H1 (cell line): ENCODE data around the gene DOCK6. TPM values are rescaled to one million over a fixed set of nuclear protein-coding genes. Genes with fewer than 3 reads are reported as not detected.

Experiments used
- CTCF ChIA-PET: fragments of 300-600 bp; sonication (Branson Sonifier 250); formaldehyde crosslinking; loops from one replicate; lab custom pipeline; 2021; ENCODE audit not compliant: partially characterized antibody; lab: Charles Lee
- POLR2A ChIA-PET: fragments of 300-600 bp; sonication (Branson Sonifier 250); formaldehyde crosslinking; loops from one replicate; lab custom pipeline; 2021; ENCODE audit warnings: inconsistent platforms; ENCODE audit not compliant: partially characterized antibody; lab: Charles Lee
- DNase-seq, 2 experiments: peaks; one replicate each; pipeline versions ENCODE4 v3.0.0 to v3.0.0-alpha.2; 2010 to 2022; ENCODE audit warnings: low spot score in 2 of 2, low read depth in 1 of 2, mixed read lengths in 1 of 2
- FAIRE-seq: peaks from 2 replicates; lab custom pipeline; 2011; peaks lifted over from hg19 to GRCh38; lab: Jason Lieb, UNC
- H2AFZ ChIP-seq: 2 replicates; pipeline ENCODE4 v1.8.1; 2012; ENCODE audit warnings: low read length, inconsistent platforms
- H2AK5ac ChIP-seq: 2 replicates; pipeline ENCODE4 v1.6.1; 2013; ENCODE audit warnings: low read depth, low read length
- H2BK120ac ChIP-seq: replicated peaks from 2 replicates; pipeline ENCODE3; 2013; ENCODE audit warnings: low read depth, low read length, inconsistent platforms
- H2BK12ac ChIP-seq: 2 replicates; pipeline ENCODE4 v1.6.1; 2013; ENCODE audit warnings: low read depth, low read length
- H2BK15ac ChIP-seq: 2 replicates; pipeline ENCODE4 v1.6.1; 2013; ENCODE audit warnings: low read length
- H2BK20ac ChIP-seq: 2 replicates; pipeline ENCODE4 v1.6.1; 2013; ENCODE audit warnings: low read length
- H2BK5ac ChIP-seq: 2 replicates; pipeline ENCODE4 v1.6.1; 2013; ENCODE audit warnings: low read depth, low read length
- H3K14ac ChIP-seq: 2 replicates; pipeline ENCODE4 v1.6.1; 2013; ENCODE audit warnings: inconsistent platforms; ENCODE audit not compliant: insufficient read length
- H3K18ac ChIP-seq: 2 replicates; pipeline ENCODE4 v1.6.1; 2013; ENCODE audit warnings: low read length; ENCODE audit errors: extremely low read depth
- H3K23ac ChIP-seq: 2 replicates; pipeline ENCODE4 v1.6.1; 2013; ENCODE audit warnings: inconsistent platforms; ENCODE audit not compliant: insufficient read length
- H3K23me2 ChIP-seq: 2 replicates; pipeline ENCODE4 v1.6.1; 2013; ENCODE audit warnings: low read depth, low read length
- H3K27ac ChIP-seq: 2 replicates; pipeline ENCODE4 v1.6.1; 2011; ENCODE audit warnings: low read depth, low read length, inconsistent platforms
- H3K27me3 ChIP-seq, 4 experiments: replicated peaks in 1 of 4; 1 replicate in 1 of 4; 2 replicates in 3 of 4; pipeline versions ENCODE4 v1.6.1 to v1.8.1; 2011 to 2013; ENCODE audit warnings: low read length in 3 of 4, mild to moderate bottlenecking in 3 of 4, inconsistent platforms in 2 of 4, mixed read lengths in 2 of 4, moderate library complexity in 1 of 4; ENCODE audit not compliant: control insufficient read depth in 3 of 4, insufficient read depth in 3 of 4; ENCODE audit errors: extremely low read depth in 1 of 4
- H3K36me3 ChIP-seq, 4 experiments: 2 replicates each; pipeline versions ENCODE4 v1.6.1 to v1.8.1; 2011 to 2013; ENCODE audit warnings: mild to moderate bottlenecking in 4 of 4, low read length in 3 of 4, moderate library complexity in 2 of 4, control low read depth in 1 of 4, inconsistent platforms in 1 of 4; ENCODE audit not compliant: insufficient read depth in 4 of 4, control insufficient read depth in 2 of 4
- H3K4ac ChIP-seq: replicated peaks from 2 replicates; pipeline ENCODE3; 2013; ENCODE audit warnings: low read length, low read depth, mixed read lengths, inconsistent platforms; ENCODE audit not compliant: insufficient read length
- H3K4me1 ChIP-seq, 4 experiments: replicated peaks in 1 of 4; 1 replicate in 1 of 4; 2 replicates in 3 of 4; pipeline versions ENCODE4 v1.6.1 to v1.8.1; 2011 to 2013; ENCODE audit warnings: low read length in 3 of 4, inconsistent platforms in 2 of 4, mixed read lengths in 1 of 4; ENCODE audit not compliant: insufficient read depth in 4 of 4, control insufficient read depth in 3 of 4
- H3K4me2 ChIP-seq, 2 experiments: 2 replicates each; pipeline versions ENCODE4 v1.6.1 to v1.8.1; 2011 to 2013; ENCODE audit warnings: low read depth in 2 of 2, low read length in 2 of 2, control low read depth in 1 of 2, inconsistent platforms in 1 of 2, mild to moderate bottlenecking in 1 of 2; ENCODE audit not compliant: insufficient read depth in 1 of 2
- H3K4me3 ChIP-seq, 4 experiments: fragments of 200-600, 300-600 bp in 1 of 4; sonication (generic), shearing (Covaris generic), sonication (Bioruptor Twin) in 1 of 4; 2 replicates each; pipeline versions ENCODE4 v1.5.1 to v1.8.1; 2011 to 2016; ENCODE audit warnings: low read length in 4 of 4, low read depth in 3 of 4, control low read depth in 2 of 4, inconsistent platforms in 2 of 4, mild to moderate bottlenecking in 2 of 4, mixed read lengths in 1 of 4, moderate library complexity in 1 of 4; ENCODE audit not compliant: insufficient read depth in 2 of 4; ENCODE audit errors: extremely low read depth in 1 of 4
- H3K56ac ChIP-seq: replicated peaks from 2 replicates; pipeline ENCODE3; 2013; ENCODE audit warnings: low read depth, mild to moderate bottlenecking, mixed read lengths, low read length, inconsistent platforms; ENCODE audit not compliant: insufficient read length
- H3K79me1 ChIP-seq: 2 replicates; pipeline ENCODE4 v1.6.1; 2013; ENCODE audit warnings: low read depth, low read length, control low read depth
- H3K79me2 ChIP-seq, 2 experiments: 2 replicates each; pipeline versions ENCODE4 v1.6.1 to v1.8.1; 2012 to 2013; ENCODE audit warnings: low read length in 2 of 2, mild to moderate bottlenecking in 2 of 2, inconsistent platforms in 1 of 2; ENCODE audit not compliant: insufficient read depth in 2 of 2, control insufficient read depth in 1 of 2
- H3K9ac ChIP-seq, 4 experiments: replicated peaks in 1 of 4; 1 replicate in 1 of 4; 2 replicates in 3 of 4; pipeline versions ENCODE4 v1.6.1 to v1.8.1; 2011 to 2013; ENCODE audit warnings: low read depth in 3 of 4, low read length in 3 of 4, control low read depth in 2 of 4, mild to moderate bottlenecking in 2 of 4, moderate library complexity in 2 of 4, inconsistent platforms in 1 of 4; ENCODE audit errors: extremely low read depth in 1 of 4
- H3K9me3 ChIP-seq, 2 experiments: 2 replicates each; pipeline versions ENCODE4 v1.6.1 to v1.8.1; 2012 to 2013; ENCODE audit warnings: mild to moderate bottlenecking in 2 of 2, moderate library complexity in 2 of 2, control low read depth in 1 of 2, inconsistent platforms in 1 of 2, low read depth in 1 of 2, low read length in 1 of 2, mixed read lengths in 1 of 2; ENCODE audit not compliant: insufficient read depth in 2 of 2
- H4K20me1 ChIP-seq, 2 experiments: replicated peaks in 1 of 2; 2 replicates each; pipeline versions ENCODE3 to v1.8.1; 2011 to 2013; ENCODE audit warnings: inconsistent platforms in 2 of 2, low read length in 2 of 2, mild to moderate bottlenecking in 1 of 2; ENCODE audit not compliant: insufficient read depth in 2 of 2, control insufficient read depth in 1 of 2
- H4K5ac ChIP-seq: 2 replicates; pipeline ENCODE4 v1.6.1; 2013; ENCODE audit warnings: low read length, low read depth, mixed read lengths, inconsistent platforms; ENCODE audit not compliant: insufficient read length
- H4K8ac ChIP-seq: 2 replicates; pipeline ENCODE4 v1.8.0; 2013; ENCODE audit warnings: mild to moderate bottlenecking, moderate library complexity, low read length, inconsistent platforms; ENCODE audit not compliant: insufficient read depth; ENCODE audit errors: extremely low read depth
- H4K91ac ChIP-seq: replicated peaks from 2 replicates; pipeline ENCODE3; 2013; ENCODE audit warnings: low read length, mixed read lengths, inconsistent platforms; ENCODE audit not compliant: insufficient read length
- EGR1 ChIP-seq: IDR thresholded peaks from 2 replicates; pipeline ENCODE4 v1.6.1; 2011; ENCODE audit warnings: low read depth, low read length, borderline replicate concordance
- HDAC6 ChIP-seq: IDR thresholded peaks from one replicate; pipeline ENCODE4 v1.7.1; 2012; ENCODE audit warnings: low read depth, mild to moderate bottlenecking, inconsistent platforms, low read length, moderate library complexity
- NANOG ChIP-seq: IDR thresholded peaks from 2 replicates; pipeline ENCODE4 v1.6.1; 2011; ENCODE audit warnings: low read length, low read depth, mild to moderate bottlenecking, inconsistent platforms; ENCODE audit not compliant: insufficient read depth, poor library complexity, severe bottlenecking
- RXRA ChIP-seq: IDR thresholded peaks from 2 replicates; pipeline ENCODE4 v1.6.1; 2011; ENCODE audit warnings: low read depth, mild to moderate bottlenecking, low read length, moderate library complexity; ENCODE audit not compliant: insufficient read depth
- YY1 ChIP-seq: IDR thresholded peaks from 2 replicates; pipeline ENCODE4 v1.6.1; 2011; ENCODE audit warnings: low read depth, mild to moderate bottlenecking, low read length
- WGBS, 2 experiments: shearing (Covaris generic) in 1 of 2; methylation state at CpG; one replicate each; pipeline versions ENCODE4 v1.1.6 to v1.1.7; 2013 to 2015; ENCODE audit warnings: low lambda C conversion rate in 2 of 2, mixed read lengths in 2 of 2, inconsistent platforms in 1 of 2, low coverage in 1 of 2, missing lambda C conversion rate in 1 of 2; ENCODE audit not compliant: insufficient replicate concordance in 2 of 2, insufficient coverage in 1 of 2, insufficient read length in 1 of 2; ENCODE audit errors: extremely low coverage in 1 of 2, missing lambda C conversion rate in 1 of 2; 5-methylcytosine and 5-hydroxymethylcytosine counted together
- polyA plus RNA-seq, 7 experiments: library from polyadenylated mRNA; depleted of rRNA in 3 of 7; stranded (reverse) in 5 of 7; unstranded in 2 of 7; fragments of >200 nt in 5 of 7; fragments of 200-250 nt in 2 of 7; gene quantifications; 1 replicate in 5 of 7; 2 replicates in 1 of 7; 4 replicates in 1 of 7; pipeline versions ENCODE4 v1.2.1 to v1.2.3, GENCODE V29; 2011 to 2013; ENCODE audit warnings: missing spikeins in 2 of 7, mixed read lengths in 2 of 7
- total RNA-seq: library from RNA; stranded (reverse); fragmentation: NEBNext Ultra II Directional; extraction: Animal tissue kit (Norgen Biotek cat#: 25700); gene quantifications from 2 replicates; pipeline ENCODE4 v1.2.1, GENCODE V29; 2021

Gene DOCK6
- total and polyA plus RNA-seq, 2 of the 8 experiments (the other 6 are each of a cell fraction or from before 2014, with no cell fraction given), result 25.5 to 54.7 TPM

- Histone ChIP-seq H2AFZ (no peak overlapping the region), H3K79me2 (no peaks in the 10 kb centered on the region), H2BK12ac (no peak overlapping the region), H2AK5ac (no peak overlapping the region), H3K4me3 (no peak overlapping the region), H3K4me2 (no peak overlapping the region), H4K20me1 (no peaks in the 10 kb centered on the region), H2BK15ac (no peak overlapping the region), H3K23me2 (no peaks in the 10 kb centered on the region), H3K27ac (no peak overlapping the region), H4K8ac (no peak overlapping the region), H3K79me1 (no peaks in the 10 kb centered on the region), H4K91ac (no peak overlapping the region), H2BK20ac (no peak overlapping the region), H3K36me3 (no peaks in the 10 kb centered on the region), H2BK120ac (no peak overlapping the region), H3K9me3 (peaks cover 0 to 11% of the 10 kb centered on the region in 2 experiments; a peak in 1 of 4 replicates), H3K14ac (no peak overlapping the region), H3K4ac (no peak overlapping the region), H2BK5ac (no peak overlapping the region), H4K5ac (no peak overlapping the region), H3K23ac (no peak overlapping the region), H3K9ac (no peak overlapping the region), H3K4me1 (peaks cover 0 to 4% (median 2%) of the 10 kb centered on the region in 4 experiments; a peak in 4 of 7 replicates), H3K56ac (no peak overlapping the region), H3K27me3 (no peaks in the 10 kb centered on the region), H3K18ac (no peak overlapping the region)
- FAIRE-seq (no peak), DNase-seq (no peak)
- no peak for TF ChIP-seq YY1
- TF ChIP-seq NANOG, result no peak
- TF ChIP-seq RXRA, result no peak
- TF ChIP-seq EGR1, result no peak
- no peak for TF ChIP-seq HDAC6
- CTCF ChIA-PET, result interaction anchor here (0.6 to 1.2 kb wide), 4 partner anchors 15 to 38 kb away, joined by 3 to 4 read pairs (median 3); no protein-coding TSS in a partner anchor
- WGBS, 2 experiments, result 90% methylated on average over 5 of the region's 6 CpGs; no CpG with 5 or more reads in 1 of the 2 experiments
- POLR2A ChIA-PET, result no interaction called here
Measured at GRCh38 chr19:11278670-11279069, 16.3 kb upstream of the DOCK6 start.
